ENCODE data around the gene TMEM266. TPM values are rescaled to one million over a fixed set of nuclear protein-coding genes. Genes with fewer than 3 reads are reported as not detected.

The TMEM266 gene
- total RNA-seq, 1 experiment from 2014 or later, result 1.1 TPM

- DNase-seq (ENCODE audit: low spot score), result peak; percentile 23
These were observed 124.9 kb downstream of the TMEM266 start for GRCh38 chr15:76184650-76185035.

DNA sequence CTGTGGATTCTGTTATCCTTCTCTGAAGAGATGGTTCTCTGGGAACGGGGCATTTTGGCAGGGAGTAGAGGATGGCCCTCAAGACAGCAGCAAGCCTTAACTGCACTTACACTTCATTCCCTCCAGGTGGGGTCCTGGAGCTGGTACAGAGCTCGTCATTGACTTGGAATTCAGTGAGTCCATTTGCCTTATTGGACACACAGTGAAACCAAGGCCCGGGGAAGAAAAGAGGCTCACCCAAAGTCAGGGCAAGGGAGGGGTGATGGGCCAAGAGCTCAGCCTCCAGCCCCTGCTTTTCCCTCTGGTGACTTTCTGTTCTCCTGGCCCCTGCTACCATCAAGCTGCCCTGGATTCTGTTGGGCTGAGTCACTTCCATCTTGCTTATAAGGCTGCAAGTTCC, 125.9 kb downstream of the TMEM266 start:
- DNase-seq (ENCODE audit: low spot score), result peak; percentile 71

- DNase-seq (ENCODE audit: low spot score), result no peak
These were observed 127.4 kb downstream of the TMEM266 start for GRCh38 chr15:76187163-76187562.

DNA sequence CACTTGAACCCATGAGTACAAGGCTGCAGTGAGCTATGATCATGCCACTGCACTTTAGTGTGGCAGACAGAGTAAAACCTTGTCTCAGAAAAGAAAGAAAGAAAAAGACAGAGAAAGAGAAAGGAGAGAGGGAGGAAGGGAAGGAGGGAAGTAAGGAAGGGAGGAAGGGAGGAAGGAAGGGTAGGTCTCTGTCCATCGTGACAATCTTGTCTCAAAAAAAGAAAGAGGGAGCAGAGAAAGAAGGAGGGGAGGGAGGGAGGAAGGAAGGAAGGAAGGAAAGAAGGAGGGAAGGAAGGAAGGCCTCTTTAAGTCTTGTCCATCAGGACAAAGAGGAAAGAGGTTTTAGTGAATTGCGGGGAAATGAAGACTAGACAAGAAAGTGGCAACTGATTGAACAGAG, 129.3 kb downstream of the TMEM266 start:
- no peak for DNase-seq (ENCODE audit: low spot score)

- DNase-seq (ENCODE audit: low spot score), result no peak
These were observed 130.3 kb downstream of the TMEM266 start for GRCh38 chr15:76190070-76190564.

DNA sequence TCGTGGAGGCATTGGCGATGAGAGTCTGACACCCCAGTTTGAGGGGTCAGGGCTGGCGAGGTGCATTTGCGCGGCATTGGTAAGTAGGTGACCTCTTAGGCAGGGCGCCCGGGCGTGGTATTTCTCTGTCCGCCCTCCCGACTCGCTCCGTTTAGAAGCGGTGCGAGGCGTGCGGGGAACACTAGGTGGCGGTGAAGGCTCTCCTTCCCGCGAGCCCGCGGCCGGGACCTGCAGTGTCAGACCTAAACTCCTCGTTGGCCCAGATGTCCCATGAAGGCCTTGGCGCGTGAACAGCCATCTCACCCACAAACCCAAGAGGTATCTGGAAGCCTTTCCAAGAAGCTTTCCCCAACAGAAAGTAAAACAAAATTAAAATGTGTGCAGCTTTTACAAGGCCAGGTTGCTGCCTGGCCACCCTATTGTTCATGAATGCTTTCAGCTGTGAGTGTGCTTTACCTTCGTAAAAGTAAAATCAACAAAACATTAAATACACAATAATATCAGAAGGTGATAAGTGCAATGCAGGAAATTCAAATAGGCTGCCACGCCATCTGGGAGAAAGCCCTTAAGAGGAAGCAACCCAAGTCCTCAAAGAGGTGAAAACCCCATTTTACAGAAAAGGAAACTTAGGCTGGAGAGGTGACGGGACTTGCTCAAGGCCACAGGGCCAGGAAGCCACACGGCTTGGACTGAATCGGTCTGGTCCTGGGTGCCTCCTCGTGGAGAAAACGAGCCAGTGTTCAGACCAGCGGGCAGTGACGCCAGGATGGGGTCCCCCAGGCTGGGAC, 131.2 kb downstream of the TMEM266 start:
- DNase-seq (ENCODE audit: low spot score), result peak; percentile 63

GRCh38 chr15:76191539-76192244, 131.9 kb downstream of the TMEM266 start:
- DNase-seq (ENCODE audit: low spot score), result no peak

- DNase-seq (ENCODE audit: low spot score), result no peak
These were observed 132.9 kb downstream of the TMEM266 start for GRCh38 chr15:76192715-76193114.

DNA sequence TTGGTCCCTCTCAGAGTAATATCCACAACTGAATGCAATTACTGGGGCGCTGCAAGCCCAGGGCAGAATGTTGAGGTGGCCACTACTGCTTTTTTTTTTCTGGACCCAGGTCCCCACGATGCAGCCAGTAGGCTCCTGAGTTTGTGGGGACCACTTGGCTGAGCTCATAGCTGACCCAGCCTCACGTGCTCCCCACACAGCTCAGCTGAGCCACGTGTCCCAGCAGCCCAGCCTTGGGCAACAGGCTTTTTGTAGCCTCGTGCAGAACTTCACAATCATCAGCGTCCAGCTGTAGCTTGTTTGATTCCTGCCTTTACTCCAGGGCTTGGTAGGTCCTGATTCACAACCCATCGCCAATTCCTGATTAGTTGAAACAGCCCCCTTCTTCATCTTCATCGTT, 134.1 kb downstream of the TMEM266 start:
- no peak for DNase-seq (ENCODE audit: low spot score)

DNA sequence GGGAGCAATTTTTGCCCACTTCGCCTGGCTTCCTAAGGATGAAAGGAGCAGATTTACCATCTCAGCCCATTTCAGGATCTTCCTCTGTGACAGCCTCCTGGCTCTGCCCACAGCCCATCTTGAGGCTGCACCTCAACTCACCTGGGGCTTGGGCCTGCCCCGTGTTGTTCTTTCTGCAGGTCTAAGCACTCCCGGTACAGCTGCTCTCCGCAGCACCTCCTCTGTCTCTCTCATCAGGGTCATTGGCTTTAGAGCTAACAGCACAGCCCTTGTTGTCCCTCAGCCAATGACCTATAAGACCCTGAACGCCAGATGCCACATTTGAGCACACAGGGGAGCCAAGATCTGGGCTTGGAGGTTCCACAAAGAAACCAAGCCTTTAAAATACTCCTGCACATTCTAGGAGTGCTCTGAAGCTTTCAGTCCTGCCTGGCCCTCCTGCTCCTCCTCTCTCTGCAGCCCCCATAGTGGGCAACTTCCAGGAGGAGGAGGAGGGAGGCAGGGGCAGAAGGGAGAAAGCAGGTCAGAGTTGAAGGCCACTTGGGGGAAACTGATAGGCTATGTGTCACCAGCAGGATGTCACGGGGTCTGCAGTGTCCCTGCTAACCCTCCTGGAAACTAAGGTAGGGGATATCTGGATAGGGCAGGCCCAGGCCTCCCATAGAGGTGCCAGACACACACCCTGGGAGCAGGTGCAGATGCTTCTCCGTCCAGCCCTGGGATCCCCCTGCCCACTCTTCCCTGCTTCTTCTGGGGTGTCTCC, 135.9 kb downstream of the TMEM266 start:
- DNase-seq (ENCODE audit: low spot score), result no peak

GRCh38 chr15:76196269-76197231, 136.8 kb downstream of the TMEM266 start:
- DNase-seq (ENCODE audit: low spot score), result peak; percentile 93

GRCh38 chr15:76197703-76198455, 138.1 kb downstream of the TMEM266 start:
- DNase-seq (ENCODE audit: low spot score), result peak; percentile 92

DNA sequence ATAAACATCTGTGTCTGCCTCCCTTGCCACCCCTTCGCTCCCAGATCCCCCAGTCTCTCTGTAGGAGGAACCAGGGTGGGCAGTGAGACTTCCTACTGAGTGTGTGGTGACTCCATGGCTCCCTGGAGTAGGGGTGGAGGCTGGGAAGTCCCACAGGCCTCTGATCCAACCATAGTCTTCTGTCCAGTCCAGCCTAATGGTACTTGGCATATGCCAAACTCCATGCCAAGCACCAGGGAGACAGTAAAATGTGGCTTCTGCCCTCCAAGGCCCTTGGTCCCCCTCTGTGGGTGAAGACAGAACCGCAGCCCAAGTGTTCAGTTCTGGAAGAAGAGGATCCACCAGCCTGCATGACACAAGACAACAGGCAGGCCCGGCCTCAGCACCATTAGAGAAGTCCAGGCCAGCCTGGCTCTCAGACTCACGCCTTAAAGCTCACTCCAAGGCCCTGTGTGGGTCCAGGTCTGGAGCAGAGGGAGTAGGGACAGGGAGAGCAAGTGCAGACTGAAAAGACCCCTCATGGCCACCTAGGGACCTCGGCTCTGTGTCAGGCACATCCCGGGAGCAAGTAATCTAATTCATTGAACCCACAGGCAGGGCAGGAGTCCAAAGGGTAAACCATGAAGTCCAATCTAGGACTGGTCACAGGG, 138.8 kb downstream of the TMEM266 start:
- no peak for DNase-seq (ENCODE audit: low spot score)

GRCh38 chr15:76199106-76200082, 139.6 kb downstream of the TMEM266 start:
- peak; percentile 73 for DNase-seq (ENCODE audit: low spot score)

GRCh38 chr15:76200083-76200465, 140.3 kb downstream of the TMEM266 start:
- DNase-seq (ENCODE audit: low spot score), result no peak

DNA sequence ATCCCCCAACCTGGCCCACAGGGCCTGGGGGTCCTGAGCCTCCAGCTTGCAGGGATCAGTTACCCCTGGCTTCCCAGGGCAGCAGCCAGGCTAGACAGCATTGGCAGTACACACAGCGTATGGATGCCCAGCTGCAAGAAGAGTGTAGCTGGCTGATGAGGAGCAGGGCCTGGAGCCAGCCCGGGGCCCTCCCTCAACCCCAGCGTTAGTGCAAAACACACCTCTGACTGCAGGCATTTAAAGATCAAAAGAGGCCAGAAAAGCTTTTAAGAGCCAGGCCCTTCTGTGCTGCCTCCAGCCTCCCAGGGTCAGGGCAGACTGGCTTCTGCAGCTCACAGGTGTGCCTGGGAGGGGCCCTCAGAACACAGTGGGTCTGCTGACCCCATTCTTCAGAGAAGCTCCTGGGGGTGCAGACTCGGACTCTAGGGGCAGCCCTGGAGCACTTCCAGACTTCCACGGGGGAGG, 140.9 kb downstream of the TMEM266 start:
- no peak for DNase-seq (ENCODE audit: low spot score)

- no peak for DNase-seq (ENCODE audit: low spot score)
These were observed 141.9 kb downstream of the TMEM266 start for GRCh38 chr15:76201536-76202255.

Measured in A172 (cell line).